ENCODE data around the gene CLEC7A. TPM values are rescaled to one million over a fixed set of nuclear protein-coding genes. Genes with fewer than 3 reads are reported as not detected.

CLEC7A gene
- polyA plus RNA-seq, 5 donors = 2.4 to 3.7 (median 2.8) TPM

DNA sequence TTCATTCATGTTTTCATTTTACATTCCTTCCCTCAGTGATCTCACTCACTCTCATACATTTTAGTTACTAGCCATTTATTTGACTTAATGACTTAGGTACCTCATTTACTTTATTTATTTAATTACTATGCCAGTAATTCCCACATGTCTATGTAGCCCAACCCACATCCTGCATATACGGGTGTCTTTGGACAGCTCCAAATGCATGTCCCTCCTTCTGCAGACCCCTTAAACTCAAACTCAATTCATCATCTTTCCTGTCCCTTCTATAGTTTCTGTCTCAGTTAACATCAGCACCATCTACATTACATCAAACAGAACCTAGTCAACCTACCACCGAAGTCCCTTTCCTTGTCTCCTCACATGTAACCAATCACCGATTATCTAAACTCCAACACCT lies 34.0 kb downstream of the CLEC7A start:
- DNase-seq = no peak

DNA sequence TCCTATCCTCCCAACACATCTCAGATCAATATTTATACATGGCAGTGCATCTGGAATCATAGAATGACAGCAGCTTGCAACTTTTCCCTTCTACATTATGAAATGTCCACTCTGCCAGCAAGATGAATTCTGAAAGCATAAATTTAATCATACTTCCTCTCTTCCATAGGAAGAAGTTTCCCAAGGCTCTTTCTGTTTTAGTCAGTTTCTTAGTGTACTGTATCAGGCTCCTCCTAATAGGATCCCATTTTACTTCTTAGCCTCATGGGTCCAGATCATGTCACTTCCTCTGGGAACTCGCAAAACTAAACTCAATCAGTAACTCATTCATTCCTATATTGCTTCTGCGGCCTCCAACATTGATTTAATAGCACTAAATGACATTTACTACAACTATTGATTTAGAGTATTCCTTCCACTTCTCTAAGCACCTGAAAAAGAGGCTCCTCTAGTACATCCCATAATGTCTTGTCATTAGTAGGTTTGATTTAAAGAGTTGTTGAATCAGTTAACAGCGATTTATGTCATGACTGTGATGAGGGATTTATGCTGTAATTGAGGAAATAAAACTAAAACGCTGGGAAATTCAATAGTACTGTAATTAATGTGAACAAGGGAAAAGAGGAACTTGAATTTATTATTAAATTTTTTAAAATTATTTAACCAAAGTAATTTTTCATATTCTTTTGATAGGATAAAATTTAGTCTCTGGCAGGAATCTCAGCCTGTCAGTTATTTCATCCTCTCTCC lies 35.2 kb downstream of the CLEC7A start:
- no peak for DNase-seq

DNA sequence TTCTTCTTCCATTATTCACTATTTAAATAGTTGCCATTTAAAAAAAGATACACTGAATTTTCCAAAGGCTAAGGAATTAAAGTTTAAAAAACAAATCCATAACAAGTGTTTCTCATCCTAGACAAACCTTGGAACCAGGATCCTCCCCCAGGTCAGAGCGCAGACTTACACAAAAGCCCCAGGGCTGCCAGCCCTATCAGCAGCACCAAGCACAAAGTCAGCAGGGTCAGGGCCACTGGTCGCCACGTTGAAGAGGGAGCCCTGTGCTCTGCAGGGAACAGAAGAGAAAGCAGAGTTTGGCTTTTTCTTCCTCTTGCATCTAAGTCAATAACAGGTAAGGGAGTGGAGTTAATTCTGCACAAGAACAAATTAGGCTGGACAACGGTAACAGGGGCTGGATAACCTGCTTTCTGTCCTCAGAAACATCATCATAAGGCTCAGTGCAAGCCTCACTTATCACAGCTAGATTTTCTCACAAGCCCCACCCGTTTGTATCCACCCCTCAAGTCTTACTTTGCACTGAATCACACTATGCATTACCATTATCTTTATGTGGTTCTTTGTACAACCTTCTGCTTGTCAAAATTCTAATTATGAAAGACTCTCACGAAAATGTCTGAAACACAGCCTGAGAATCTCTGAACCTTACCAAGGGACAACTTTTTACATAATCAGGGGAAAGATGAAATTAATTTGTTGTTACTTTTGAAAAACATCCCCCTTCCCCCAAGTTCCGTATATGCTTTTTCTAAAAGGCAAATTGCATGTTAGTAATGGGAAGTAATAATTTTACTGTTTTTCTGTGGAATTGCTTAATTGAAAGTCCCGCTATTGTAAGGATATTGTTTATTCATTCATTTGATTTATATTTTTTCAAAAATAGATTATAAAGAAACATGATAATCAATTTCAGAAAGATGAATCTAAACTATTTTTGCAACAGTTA lies 40.8 kb downstream of the CLEC7A start:
- DNase-seq = no peak

- DNase-seq = no peak
Observed at GRCh38 chr12:10088031-10088430, 42.0 kb downstream of the CLEC7A start.

GRCh38 chr12:10086387-10086786 lies 43.6 kb downstream of the CLEC7A start:
- DNase-seq = no peak

- no peak for DNase-seq
Observed at GRCh38 chr12:10084733-10085132, 45.3 kb downstream of the CLEC7A start.

- DNase-seq = no peak
Observed at GRCh38 chr12:10082117-10082874, 47.7 kb downstream of the CLEC7A start.

- no peak for DNase-seq
Observed at GRCh38 chr12:10075451-10075850, 54.5 kb downstream of the CLEC7A start.

DNA sequence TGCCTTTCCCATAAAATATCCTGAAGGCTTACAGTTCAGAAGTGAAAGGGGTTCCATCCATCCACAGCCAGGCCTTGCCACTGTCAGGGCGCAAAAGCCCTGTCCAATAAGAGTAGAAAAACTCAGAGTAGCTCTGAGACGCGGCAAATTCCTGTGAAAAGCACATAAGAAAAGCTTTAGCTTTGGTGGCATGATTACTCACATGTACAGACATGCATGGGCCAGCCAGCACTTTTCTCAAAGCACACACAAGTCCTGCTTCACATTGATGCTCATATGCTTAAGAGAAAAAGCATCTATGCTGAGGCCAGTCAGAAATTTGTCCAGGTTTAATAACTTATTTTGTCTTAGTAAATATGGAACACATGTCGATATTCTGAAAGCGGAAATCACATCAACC lies 56.7 kb downstream of the CLEC7A start:
- DNase-seq = no peak

GRCh38 chr12:10072131-10072530 lies 57.9 kb downstream of the CLEC7A start:
- DNase-seq = no peak

- DNase-seq = no peak
Observed at GRCh38 chr12:10070380-10070779, 59.6 kb downstream of the CLEC7A start.

DNA sequence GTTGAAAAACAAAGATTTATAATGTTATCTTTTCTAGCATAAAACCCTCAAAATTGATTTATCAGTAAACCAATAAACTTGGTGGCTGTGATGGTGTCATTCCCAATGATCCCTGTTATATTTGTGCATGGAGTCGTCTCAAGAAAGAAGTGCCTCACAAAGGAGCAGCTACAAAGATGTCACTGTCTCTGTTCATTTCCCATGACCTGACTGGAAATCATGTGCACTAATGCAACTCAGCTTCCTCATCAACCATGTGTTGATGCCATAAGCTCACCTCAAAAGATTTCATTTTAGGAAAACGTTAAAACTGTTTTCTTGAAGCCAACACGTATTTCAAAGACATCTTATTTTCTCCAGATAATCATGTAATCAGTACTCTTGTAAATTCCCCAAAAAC lies 60.0 kb downstream of the CLEC7A start:
- DNase-seq = no peak

GRCh38 chr12:10069099-10069498 lies 60.9 kb downstream of the CLEC7A start:
- no peak for DNase-seq

GRCh38 chr12:10068644-10069043 lies 61.4 kb downstream of the CLEC7A start:
- no peak for DNase-seq

GRCh38 chr12:10067942-10068341 lies 62.1 kb downstream of the CLEC7A start:
- no peak for DNase-seq

DNA sequence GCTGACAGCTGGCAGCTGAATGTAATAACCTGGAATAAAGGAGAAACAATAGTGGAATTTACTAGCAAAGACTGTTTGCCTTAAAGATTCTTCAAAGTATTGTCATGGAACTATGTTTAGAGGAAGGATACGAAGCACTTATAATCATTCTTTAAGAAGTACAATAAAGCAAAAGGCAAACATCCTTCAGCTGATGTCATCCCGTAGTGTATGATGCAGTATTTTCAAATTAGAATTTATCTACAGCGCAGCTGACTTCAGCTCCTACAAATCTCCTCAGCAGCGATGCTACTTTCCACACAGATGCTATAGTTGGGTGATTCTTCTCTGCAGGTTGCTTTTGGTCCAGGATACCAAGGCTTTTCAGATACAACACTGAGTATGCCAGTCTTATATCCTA lies 62.7 kb downstream of the CLEC7A start:
- DNase-seq = no peak

Other genes with a start within 250 kb of the CLEC7A start
- gene KLRF2, start 248.7 kb downstream of the CLEC7A start, polyA plus RNA-seq (ENCODE audit: insufficient read depth in 1 of 5, insufficient read length in 5 of 5, low replicate concordance in 1 of 5) = not detected
- not detected for gene CLEC2A, start 197.8 kb downstream of the CLEC7A start, polyA plus RNA-seq (ENCODE audit: insufficient read depth in 1 of 5, insufficient read length in 5 of 5, low replicate concordance in 1 of 5)
- 1 to 10 TPM in 3 of 5 donors, under 1 TPM in 2; 0.55 to 2.1 (median 1.2) TPM for gene CLEC12A, start 158.8 kb downstream of the CLEC7A start, polyA plus RNA-seq (ENCODE audit: insufficient read depth in 1 of 5, insufficient read length in 5 of 5, low replicate concordance in 1 of 5)
- 1 to 10 TPM; 1.3 to 3.0 (median 2.5) TPM for gene CLEC1B, start 131.1 kb downstream of the CLEC7A start, polyA plus RNA-seq (ENCODE audit: insufficient read depth in 1 of 5, insufficient read length in 5 of 5, low replicate concordance in 1 of 5)
- gene CLEC12B, start 119.6 kb downstream of the CLEC7A start, polyA plus RNA-seq (ENCODE audit: insufficient read depth in 1 of 5, insufficient read length in 5 of 5, low replicate concordance in 1 of 5) = under 1 TPM in 4 of 5 donors, not detected in 1; 0.07 to 0.42 (median 0.29) TPM
- 1 to 10 TPM; 1.3 to 2.5 (median 1.8) TPM for gene CLEC9A, start 99.5 kb downstream of the CLEC7A start, polyA plus RNA-seq (ENCODE audit: insufficient read depth in 1 of 5, insufficient read length in 5 of 5, low replicate concordance in 1 of 5)
- 10 to 100 TPM; 18.5 to 24.4 (median 19.9) TPM for gene CLEC1A, start 31.2 kb downstream of the CLEC7A start, polyA plus RNA-seq (ENCODE audit: insufficient read depth in 1 of 5, insufficient read length in 5 of 5, low replicate concordance in 1 of 5)
- gene OLR1, start 41.9 kb upstream of the CLEC7A start, polyA plus RNA-seq (ENCODE audit: insufficient read depth in 1 of 5, insufficient read length in 5 of 5, low replicate concordance in 1 of 5) = 1 to 10 TPM in 2 of 5 donors, under 1 TPM in 3; 0.31 to 1.8 (median 0.54) TPM
- gene TMEM52B, start 48.8 kb upstream of the CLEC7A start, polyA plus RNA-seq (ENCODE audit: insufficient read depth in 1 of 5, insufficient read length in 5 of 5, low replicate concordance in 1 of 5) = under 1 TPM; 0.11 to 0.82 (median 0.22) TPM
- gene GABARAPL1, start 82.7 kb upstream of the CLEC7A start, polyA plus RNA-seq (ENCODE audit: insufficient read depth in 1 of 5, insufficient read length in 5 of 5, low replicate concordance in 1 of 5) = 10 to 100 TPM; 34.2 to 53.1 (median 45.0) TPM
- 1 to 10 TPM; 1.0 to 2.2 (median 1.4) TPM for gene KLRD1, start 177.7 kb upstream of the CLEC7A start, polyA plus RNA-seq (ENCODE audit: insufficient read depth in 1 of 5, insufficient read length in 5 of 5, low replicate concordance in 1 of 5)